Right kidney (tissue), 1 donor: ENCODE measurements around the gene MED12L.
A peak's percentile ranks its signal among the peaks of the same experiment; 100 is the strongest.

Experiments used
- DNase-seq: peaks from one replicate; pipeline ENCODE4 v3.0.0-alpha.2; 2016

Gene MED12L

GRCh38 chr3:151086484-151087456 lies 1.3 kb downstream of the MED12L start:
- DNase-seq, result peak; percentile 89

GRCh38 chr3:151087648-151088047 lies 2.2 kb downstream of the MED12L start:
- no peak for DNase-seq

GRCh38 chr3:151091685-151092345 lies 6.4 kb downstream of the MED12L start:
- DNase-seq, result no peak

- DNase-seq, result no peak
Observed at GRCh38 chr3:151093148-151093547, 7.7 kb downstream of the MED12L start.

- no peak for DNase-seq
Observed at GRCh38 chr3:151093905-151094304, 8.4 kb downstream of the MED12L start.

- no peak for DNase-seq
Observed at GRCh38 chr3:151096716-151097115, 11.3 kb downstream of the MED12L start.

- DNase-seq, result no peak
Observed at GRCh38 chr3:151100076-151100475, 14.6 kb downstream of the MED12L start.

GRCh38 chr3:151101270-151101969 lies 16.0 kb downstream of the MED12L start:
- DNase-seq, result peak; percentile 41

GRCh38 chr3:151106311-151106710 lies 20.8 kb downstream of the MED12L start:
- DNase-seq, result no peak

GRCh38 chr3:151107177-151107576 lies 21.7 kb downstream of the MED12L start:
- no peak for DNase-seq

- DNase-seq, result no peak
Observed at GRCh38 chr3:151107701-151108100, 22.2 kb downstream of the MED12L start.

- DNase-seq, result no peak
Observed at GRCh38 chr3:151109286-151109800, 23.9 kb downstream of the MED12L start.

GRCh38 chr3:151112731-151113130 lies 27.3 kb downstream of the MED12L start:
- DNase-seq, result no peak

GRCh38 chr3:151113343-151113742 lies 27.9 kb downstream of the MED12L start:
- DNase-seq, result no peak

- no peak for DNase-seq
Observed at GRCh38 chr3:151117047-151117446, 31.6 kb downstream of the MED12L start.

- no peak for DNase-seq
Observed at GRCh38 chr3:151119188-151119587, 33.7 kb downstream of the MED12L start.

- DNase-seq, result no peak
Observed at GRCh38 chr3:151120409-151120808, 34.9 kb downstream of the MED12L start.

- no peak for DNase-seq
Observed at GRCh38 chr3:151121016-151121415, 35.6 kb downstream of the MED12L start.

GRCh38 chr3:151123827-151124226 lies 38.4 kb downstream of the MED12L start:
- DNase-seq, result no peak

GRCh38 chr3:151124476-151124875 lies 39.0 kb downstream of the MED12L start:
- DNase-seq, result no peak

- no peak for DNase-seq
Observed at GRCh38 chr3:151130428-151130827, 45.0 kb downstream of the MED12L start.

- DNase-seq, result no peak
Observed at GRCh38 chr3:151133175-151133574, 47.7 kb downstream of the MED12L start.
